ENCODE measurements around the gene DCAF6.

GRCh38 chr1:167928457-167928852 lies 8.0 kb upstream of the DCAF6 start:
- TF ChIP-seq CTCF (IDR thresholded peaks at IDR 0.05) (no peak), POLR2A (IDR thresholded peaks at IDR 0.05) (no peak)
